ENCODE measurements around the gene CERS3.
"Not testable (repeated sequence)": the region's sequence is repeated elsewhere in the genome, so short reads cannot be mapped to it uniquely, and the experiment has no call there.

The CERS3 gene

DNA sequence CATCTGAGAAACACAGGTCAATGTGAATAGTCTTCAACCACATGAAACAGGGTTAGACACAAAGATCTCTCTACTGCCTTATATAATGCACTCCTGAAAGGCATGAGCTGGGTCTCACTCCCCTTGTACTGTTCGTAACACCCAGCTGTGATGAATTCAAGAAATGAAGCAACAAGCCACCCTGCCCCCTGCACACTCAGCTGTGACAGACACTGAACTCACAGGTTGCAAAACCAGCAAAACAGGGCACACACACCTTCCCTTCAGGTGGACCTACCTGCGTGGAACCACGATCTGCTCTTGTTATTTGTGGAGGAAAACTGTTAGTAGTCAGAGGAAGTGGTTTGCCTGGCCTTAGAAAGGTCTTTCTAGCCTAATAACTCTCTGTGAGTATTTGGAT lies 64.5 kb downstream of the CERS3 start:
- no peak for DNase-seq (ENCODE audit: low spot score)
- in situ Hi-C loops (cut with MboI; ENCODE audit: low sequenced_read_pairs, unreplicated experiment): no loop called here
- TF ChIP-seq, protein P1, sequence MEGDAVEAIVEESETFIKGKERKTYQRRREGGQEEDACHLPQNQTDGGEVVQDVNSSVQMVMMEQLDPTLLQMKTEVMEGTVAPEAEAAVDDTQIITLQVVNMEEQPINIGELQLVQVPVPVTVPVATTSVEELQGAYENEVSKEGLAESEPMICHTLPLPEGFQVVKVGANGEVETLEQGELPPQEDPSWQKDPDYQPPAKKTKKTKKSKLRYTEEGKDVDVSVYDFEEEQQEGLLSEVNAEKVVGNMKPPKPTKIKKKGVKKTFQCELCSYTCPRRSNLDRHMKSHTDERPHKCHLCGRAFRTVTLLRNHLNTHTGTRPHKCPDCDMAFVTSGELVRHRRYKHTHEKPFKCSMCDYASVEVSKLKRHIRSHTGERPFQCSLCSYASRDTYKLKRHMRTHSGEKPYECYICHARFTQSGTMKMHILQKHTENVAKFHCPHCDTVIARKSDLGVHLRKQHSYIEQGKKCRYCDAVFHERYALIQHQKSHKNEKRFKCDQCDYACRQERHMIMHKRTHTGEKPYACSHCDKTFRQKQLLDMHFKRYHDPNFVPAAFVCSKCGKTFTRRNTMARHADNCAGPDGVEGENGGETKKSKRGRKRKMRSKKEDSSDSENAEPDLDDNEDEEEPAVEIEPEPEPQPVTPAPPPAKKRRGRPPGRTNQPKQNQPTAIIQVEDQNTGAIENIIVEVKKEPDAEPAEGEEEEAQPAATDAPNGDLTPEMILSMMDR (IDR thresholded peaks at IDR 0.05; ENCODE audit: borderline replicate concordance, control extremely low read depth, extremely low read depth, insufficient read depth, missing control alignments): no peak

DNA sequence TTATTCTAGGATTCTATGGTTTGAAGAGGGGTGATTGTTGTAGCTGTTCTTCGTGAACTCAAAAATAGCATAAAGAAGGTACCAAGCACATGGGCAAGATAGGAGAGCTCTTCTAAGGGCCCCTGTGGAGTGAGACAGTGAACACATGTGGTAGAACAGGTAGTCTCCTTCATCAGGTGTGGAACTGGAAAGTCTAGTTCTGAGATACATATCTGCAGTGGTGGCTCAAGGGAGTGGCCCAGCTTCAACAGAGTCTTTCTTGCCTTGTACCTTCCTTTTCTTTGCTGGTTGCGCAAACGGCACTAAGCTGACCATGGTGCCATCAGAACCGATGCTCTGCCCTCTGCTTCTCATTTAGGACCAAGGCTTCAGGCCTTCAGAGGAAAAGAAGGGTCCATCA lies 65.2 kb downstream of the CERS3 start:
- DNase-seq (ENCODE audit: low spot score): no peak
- TF ChIP-seq, protein P1 (IDR thresholded peaks at IDR 0.05; ENCODE audit: borderline replicate concordance, control extremely low read depth, extremely low read depth, insufficient read depth, missing control alignments): no peak
- in situ Hi-C loops (cut with MboI; ENCODE audit: low sequenced_read_pairs, unreplicated experiment): no loop called here

DNA sequence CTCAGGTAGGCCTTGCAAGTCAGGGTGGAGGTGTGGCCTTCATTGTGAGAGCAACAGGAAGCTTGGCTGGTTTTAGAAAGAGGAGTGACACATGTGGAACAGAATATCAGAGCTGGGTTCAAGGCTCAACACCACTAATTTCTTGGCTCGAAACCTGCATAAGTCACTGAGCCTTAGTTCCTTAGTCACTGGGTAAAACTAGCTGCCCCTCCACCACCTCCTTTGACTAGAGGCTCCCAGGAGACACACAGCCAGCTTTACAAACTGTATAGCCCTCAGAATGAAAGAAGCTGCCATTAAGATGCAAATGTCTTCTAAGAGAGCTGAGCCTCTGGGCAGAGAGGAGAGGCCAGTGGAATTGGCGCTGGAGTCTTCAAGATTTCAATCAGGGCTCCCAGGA lies 67.7 kb downstream of the CERS3 start:
- TF ChIP-seq, protein P1 (IDR thresholded peaks at IDR 0.05; ENCODE audit: borderline replicate concordance, control extremely low read depth, extremely low read depth, insufficient read depth, missing control alignments): no peak
- in situ Hi-C loops (cut with MboI; ENCODE audit: low sequenced_read_pairs, unreplicated experiment): no loop called here
- no peak for DNase-seq (ENCODE audit: low spot score)

DNA sequence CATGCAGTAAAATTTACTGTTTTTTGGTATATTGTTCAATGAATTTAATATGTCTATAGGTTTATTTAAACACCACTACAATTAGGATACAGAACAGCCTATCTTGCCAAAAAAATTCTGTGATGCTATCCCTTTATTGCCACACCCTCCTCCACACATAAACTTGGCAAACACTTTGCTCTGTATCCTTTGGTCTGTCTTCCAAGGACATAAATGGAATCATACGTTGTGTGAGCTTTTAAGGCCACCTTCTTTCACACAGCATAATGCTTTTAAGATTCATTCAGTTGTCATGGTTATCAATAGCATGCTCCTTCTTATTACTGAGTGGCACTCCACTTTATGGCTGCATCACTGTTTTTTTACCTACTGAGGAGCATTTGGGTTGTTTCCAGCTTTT lies 71.5 kb downstream of the CERS3 start:
- TF ChIP-seq, protein P1 (IDR thresholded peaks at IDR 0.05; ENCODE audit: borderline replicate concordance, control extremely low read depth, extremely low read depth, insufficient read depth, missing control alignments): no peak
- DNase-seq (ENCODE audit: low spot score): no peak
- in situ Hi-C loops (cut with MboI; ENCODE audit: low sequenced_read_pairs, unreplicated experiment): no loop called here

DNA sequence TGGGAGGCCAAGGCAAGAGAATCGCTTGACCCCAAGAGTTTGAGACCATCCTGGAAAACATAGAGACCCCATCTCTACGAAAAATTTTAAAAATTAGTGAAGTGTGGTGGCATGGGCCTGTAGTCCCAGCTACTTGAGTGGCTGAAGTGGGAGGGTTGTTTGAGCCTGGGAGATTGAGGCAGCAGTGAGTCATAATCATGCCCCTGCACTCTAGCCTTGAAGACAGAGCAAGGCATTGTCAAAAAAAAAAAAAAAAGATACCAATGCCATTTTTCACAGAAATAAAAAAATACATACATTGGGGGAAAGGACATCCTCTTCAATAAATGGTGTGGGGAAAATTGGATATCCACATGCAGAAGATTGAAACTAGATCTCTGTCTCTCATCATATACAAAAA lies 74.6 kb downstream of the CERS3 start:
- no peak for DNase-seq (ENCODE audit: low spot score)
- TF ChIP-seq, protein P1 (IDR thresholded peaks at IDR 0.05; ENCODE audit: borderline replicate concordance, control extremely low read depth, extremely low read depth, insufficient read depth, missing control alignments): no peak
- in situ Hi-C loops (cut with MboI; ENCODE audit: low sequenced_read_pairs, unreplicated experiment): no loop called here

DNA sequence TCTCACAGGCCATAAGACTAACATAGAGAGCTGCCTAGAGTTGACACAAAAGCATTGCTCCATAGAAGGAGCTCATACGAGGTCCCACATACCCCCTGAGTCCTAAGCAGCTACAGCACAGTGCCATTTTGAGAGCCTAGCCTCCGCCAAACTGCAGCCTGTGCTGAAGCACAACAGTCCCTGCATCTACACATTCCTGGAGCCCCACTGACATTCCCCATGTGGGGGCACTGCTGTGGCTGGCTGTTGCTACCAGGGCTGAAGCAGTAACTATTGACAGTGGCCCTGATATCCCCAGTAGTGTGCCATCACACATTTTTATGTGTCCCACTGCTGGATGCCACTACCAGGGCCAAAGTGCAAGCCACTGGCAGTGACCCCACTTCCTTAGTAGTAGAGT lies 80.3 kb downstream of the CERS3 start:
- in situ Hi-C loops (cut with MboI; ENCODE audit: low sequenced_read_pairs, unreplicated experiment): no loop called here
- DNase-seq (ENCODE audit: low spot score): no peak
- TF ChIP-seq, protein P1 (IDR thresholded peaks at IDR 0.05; ENCODE audit: borderline replicate concordance, control extremely low read depth, extremely low read depth, insufficient read depth, missing control alignments): no peak

DNA sequence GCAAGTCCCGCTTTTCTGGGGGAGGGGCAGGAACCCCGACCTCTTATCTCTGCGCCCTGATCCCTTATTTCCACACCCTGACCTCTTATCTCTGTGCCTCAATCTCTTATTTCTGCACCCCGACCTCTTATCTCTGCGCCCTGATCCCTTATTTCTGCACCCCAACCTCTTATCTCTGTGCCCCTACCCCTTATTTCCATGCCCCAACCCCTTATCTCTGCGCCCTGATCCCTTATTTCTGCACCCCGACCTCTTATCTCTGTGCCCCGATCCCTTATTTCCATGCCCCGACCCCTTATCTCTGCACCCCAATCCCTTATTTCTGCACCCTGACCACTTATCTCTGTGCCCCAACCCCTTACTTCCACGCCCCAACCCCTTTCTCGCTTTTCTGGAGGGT lies 87.7 kb downstream of the CERS3 start:
- in situ Hi-C loops (cut with MboI; ENCODE audit: low sequenced_read_pairs, unreplicated experiment): not testable (repeated sequence)

More for the DNA sequence above, 87.7 kb downstream of the CERS3 start:
- DNase-seq (ENCODE audit: low spot score): not testable (repeated sequence)

All from GM13976 (cell line).